Uterus (tissue), 4 donors: ENCODE data around the gene FBLN2. TPM values are rescaled to one million over a fixed set of nuclear protein-coding genes. Genes with fewer than 3 reads are reported as not detected.

Experiments
- DNase-seq, 2 donors: peaks; one replicate each; pipeline ENCODE4 v3.0.0-alpha.2; 2019 to 2020
- H3K27ac ChIP-seq, 2 donors: fragments of 200-600 bp; sonication (generic); 1 replicate in 1 of 2; 2 replicates in 1 of 2; pipeline ENCODE4 v1.5.1; 2016 to 2018
- H3K27me3 ChIP-seq, 2 donors: fragments of 200-600 bp; sonication (generic); one replicate each; pipeline ENCODE4 v1.5.1; 2018 to 2019; ENCODE audit warnings: control low read depth in 1 of 2
- H3K36me3 ChIP-seq, 2 donors: fragments of 200-600 bp; sonication (generic); one replicate each; pipeline ENCODE4 v1.5.1; 2019; ENCODE audit warnings: control low read depth in 1 of 2
- H3K4me1 ChIP-seq, 2 donors: fragments of 200-600 bp; sonication (generic); one replicate each; pipeline ENCODE4 v1.5.1; 2018 to 2019; ENCODE audit warnings: control low read depth in 1 of 2
- H3K4me3 ChIP-seq, 2 donors: fragments of 200-600 bp; sonication (generic); 1 replicate in 1 of 2; 2 replicates in 1 of 2; pipeline ENCODE4 v1.5.1; 2018 to 2019; ENCODE audit warnings: mild to moderate bottlenecking in 1 of 2
- H3K9me3 ChIP-seq, 2 donors: fragments of 200-600 bp; sonication (generic); one replicate each; pipeline ENCODE4 v1.5.1; 2019; ENCODE audit warnings: control low read depth in 1 of 2
- CTCF ChIP-seq, 4 experiments: fragments of 200-600 bp in 2 of 4; fragments of 450-650 bp in 2 of 4; sonication (generic) in 2 of 4; IDR thresholded peaks; one replicate each; pipeline ENCODE4 v1.5.1; 2016 to 2019; ENCODE audit warnings: antibody characterized with exemption in 4 of 4, mild to moderate bottlenecking in 2 of 4, moderate library complexity in 1 of 4
- POLR2A ChIP-seq, 2 donors: fragments of 450-650 bp; IDR thresholded peaks; one replicate each; pipeline ENCODE4 v1.6.1; 2016; ENCODE audit warnings: antibody characterized with exemption in 2 of 2, mild to moderate bottlenecking in 1 of 2, moderate library complexity in 1 of 2
- intact Hi-C: fragments of 100-400 bp; cut with DNase I; formaldehyde crosslinking; loops from one replicate; pipeline ENCODE4 v1.15.1; 2023; ENCODE audit warnings: low total_unique reads
- total RNA-seq, 4 donors: library from RNA; depleted of rRNA in 3 of 4; stranded (reverse); fragments of >200 nt in 3 of 4; gene quantifications; one replicate each; pipeline versions ENCODE4 v1.1.0 to v1.2.4, GENCODE V29; 2014 to 2023
- donor health status: DM: yes; HTN: yes; CAD: no.

Gene FBLN2
- total RNA-seq, 4 donors from 2014 or later = 39.2 to 217 (median 48.6) TPM

DNA sequence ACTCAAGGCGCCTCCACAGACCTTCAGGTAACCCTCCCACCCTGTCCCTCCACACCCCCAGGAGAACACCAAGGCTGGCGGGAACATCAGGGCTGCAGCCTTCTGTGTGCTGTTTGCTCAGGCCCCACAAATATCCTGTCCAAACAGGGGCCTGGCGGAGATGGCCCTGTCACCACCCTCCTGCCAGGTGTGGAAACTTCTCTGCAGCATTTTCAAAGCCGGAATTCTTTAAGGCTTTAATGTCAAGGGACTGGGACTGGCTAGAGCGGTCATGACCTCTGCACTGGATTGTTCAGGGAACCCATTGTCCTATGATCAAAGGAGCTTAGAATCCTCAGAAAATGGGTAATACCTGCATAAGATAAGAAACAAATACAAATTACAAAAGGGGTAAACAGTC lies 46.6 kb downstream of the FBLN2 start:
- intact Hi-C loops = no loop called here
- Histone ChIP-seq H3K27me3 (no peaks in the 10 kb centered on the region), H3K4me3 (no peak overlapping the region), H3K9me3 (no peaks in the 10 kb centered on the region), H3K27ac (no peak overlapping the region), H3K36me3 (no peaks in the 10 kb centered on the region), H3K4me1 (no peaks in the 10 kb centered on the region)
- TF ChIP-seq CTCF (IDR thresholded peaks at IDR 0.05) (no peak), POLR2A (IDR thresholded peaks at IDR 0.05) (no peak)
- no peak for DNase-seq

GRCh38 chr3:13596426-13597205 lies 47.7 kb downstream of the FBLN2 start:
- TF ChIP-seq CTCF (IDR thresholded peaks at IDR 0.05) = no peak
- no peak for TF ChIP-seq POLR2A (IDR thresholded peaks at IDR 0.05)
- DNase-seq = no peak
- intact Hi-C loops = no loop called here

DNA sequence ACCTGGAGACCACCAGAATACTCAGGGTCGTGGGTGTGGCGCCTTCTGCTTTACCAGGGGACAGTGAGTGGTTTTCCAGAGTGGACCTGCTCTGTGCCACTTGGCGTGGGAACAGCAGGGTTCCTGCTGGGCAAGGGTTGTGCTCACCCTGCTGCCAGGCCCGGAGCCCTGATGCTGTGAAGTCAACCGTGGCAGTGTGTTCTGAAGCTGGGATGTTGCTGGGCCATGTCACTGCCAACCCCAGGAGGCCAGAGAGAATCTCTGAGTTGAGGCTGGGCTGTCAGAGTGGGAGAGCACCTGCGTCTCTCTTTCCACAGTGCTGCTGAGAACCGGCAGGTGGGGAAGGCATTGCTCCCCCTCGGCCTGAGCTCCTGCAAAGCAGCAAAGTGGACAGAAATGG lies 48.7 kb downstream of the FBLN2 start:
- Histone ChIP-seq H3K27ac (no peak overlapping the region), H3K36me3 (no peaks in the 10 kb centered on the region), H3K9me3 (no peaks in the 10 kb centered on the region), H3K27me3 (no peaks in the 10 kb centered on the region), H3K4me3 (no peak overlapping the region), H3K4me1 (no peaks in the 10 kb centered on the region)
- intact Hi-C loops = no loop called here
- no peak for DNase-seq
- TF ChIP-seq POLR2A (IDR thresholded peaks at IDR 0.05) = no peak
- no peak for TF ChIP-seq CTCF (IDR thresholded peaks at IDR 0.05)

More at GRCh38 chr3:13596426-13597205, 47.7 kb downstream of the FBLN2 start:
- Histone ChIP-seq H3K36me3 (no peaks in the 10 kb centered on the region), H3K9me3 (no peaks in the 10 kb centered on the region), H3K4me1 (no peaks in the 10 kb centered on the region), H3K27ac (no peak overlapping the region), H3K4me3 (no peak overlapping the region), H3K27me3 (no peaks in the 10 kb centered on the region)

DNA sequence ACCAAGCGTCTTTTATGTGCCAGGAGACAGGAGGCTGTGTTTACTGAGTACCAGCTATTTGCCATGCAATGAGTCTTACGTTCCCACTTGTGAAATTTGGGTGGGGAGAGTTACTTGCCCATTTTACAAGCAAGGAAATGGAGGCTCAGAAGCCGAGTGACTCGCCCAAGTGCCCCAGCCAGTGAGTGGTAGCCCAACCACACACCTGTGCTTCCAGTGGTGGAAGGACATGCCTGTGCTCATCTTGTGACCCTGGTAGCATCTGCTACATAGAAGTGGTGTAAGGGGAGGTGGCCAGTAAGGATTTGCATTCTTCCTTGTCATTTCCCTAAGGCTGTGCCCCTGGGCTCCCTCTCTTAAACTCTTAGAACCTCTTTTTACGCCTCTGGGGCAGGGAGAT lies 49.3 kb downstream of the FBLN2 start:
- H3K4me3 ChIP-seq = no peak overlapping the region
- intact Hi-C loops = no loop called here
- H3K9me3 ChIP-seq = no peaks in the 10 kb centered on the region
- no peaks in the 10 kb centered on the region for H3K36me3 ChIP-seq
- H3K27me3 ChIP-seq = no peaks in the 10 kb centered on the region
- no peak overlapping the region for H3K27ac ChIP-seq
- no peak for TF ChIP-seq POLR2A (IDR thresholded peaks at IDR 0.05)
- TF ChIP-seq CTCF (IDR thresholded peaks at IDR 0.05) = no peak
- no peaks in the 10 kb centered on the region for H3K4me1 ChIP-seq
- no peak for DNase-seq

- H3K36me3 ChIP-seq = no peaks in the 10 kb centered on the region
- no peak for TF ChIP-seq POLR2A (IDR thresholded peaks at IDR 0.05)
- TF ChIP-seq CTCF (IDR thresholded peaks at IDR 0.05) = no peak
- H3K27ac ChIP-seq = no peak overlapping the region
- no peaks in the 10 kb centered on the region for H3K27me3 ChIP-seq
- no peaks in the 10 kb centered on the region for H3K4me1 ChIP-seq
- H3K9me3 ChIP-seq = no peaks in the 10 kb centered on the region
- no peak for DNase-seq
- H3K4me3 ChIP-seq = no peak overlapping the region
- intact Hi-C loops = no loop called here
Measured at GRCh38 chr3:13598926-13599886, 50.3 kb downstream of the FBLN2 start.
